GM23338 (cell line): ENCODE data around the gene CDC34. TPM values are rescaled to one million over a fixed set of nuclear protein-coding genes. Genes with fewer than 3 reads are reported as not detected.
A peak's percentile ranks its signal among the peaks of the same experiment; 100 is the strongest.

Experiments
- ATAC-seq: fragments of 200-7000 bp; cut with Tn5 transposase; 3 replicates; pipeline ENCODE4 v1.9.1; 2020
- DNase-seq: peaks from one replicate; pipeline ENCODE4 v3.0.0-alpha.2; 2015; ENCODE audit warnings: low spot score
- H2AFZ ChIP-seq: fragments of 200-600 bp; sonication (generic); 2 replicates; pipeline ENCODE4 v1.8.0; 2016; ENCODE audit warnings: antibody characterized with exemption, mild to moderate bottlenecking, moderate library complexity
- H3F3A ChIP-seq: fragments of 200-600 bp; sonication (generic); replicated peaks from 2 replicates; pipeline ENCODE4 v1.8.0; 2017; ENCODE audit warnings: antibody characterized with exemption, mixed run types, low read depth
- H3K27ac ChIP-seq: fragments of 200-600 bp; sonication (generic); 2 replicates; pipeline ENCODE4 v1.6.1; 2016; ENCODE audit warnings: low read depth
- H3K27me3 ChIP-seq: fragments of 200-600 bp; sonication (generic); 2 replicates; pipeline ENCODE4 v1.8.0; 2016; ENCODE audit warnings: mild to moderate bottlenecking, mixed run types, moderate library complexity; ENCODE audit not compliant: insufficient read depth
- H3K36me3 ChIP-seq: fragments of 200-600 bp; sonication (generic); 2 replicates; pipeline ENCODE4 v1.8.0; 2016; ENCODE audit warnings: mild to moderate bottlenecking; ENCODE audit not compliant: insufficient read depth
- H3K4me1 ChIP-seq: fragments of 200-600 bp; sonication (generic); 2 replicates; pipeline ENCODE4 v1.8.0; 2016; ENCODE audit warnings: mild to moderate bottlenecking, moderate library complexity; ENCODE audit not compliant: insufficient read depth
- H3K4me2 ChIP-seq: fragments of 200-600 bp; sonication (generic); 2 replicates; pipeline ENCODE4 v1.7.1; 2017; ENCODE audit warnings: mixed run types
- H3K4me3 ChIP-seq: fragments of 200-600 bp; sonication (generic); 2 replicates; pipeline ENCODE4 v1.6.1; 2016; ENCODE audit warnings: mixed run types
- H3K79me2 ChIP-seq: fragments of 200-600 bp; sonication (generic); replicated peaks from 2 replicates; pipeline ENCODE4 v1.8.0; 2017; ENCODE audit warnings: mild to moderate bottlenecking; ENCODE audit not compliant: insufficient read depth
- H3K9me2 ChIP-seq: fragments of 200-600 bp; sonication (generic); 2 replicates; pipeline ENCODE4 v1.8.0; 2017; ENCODE audit not compliant: insufficient read depth
- H4K20me1 ChIP-seq: fragments of 200-600 bp; sonication (generic); replicated peaks from 2 replicates; pipeline ENCODE4 v1.8.0; 2017; ENCODE audit warnings: mild to moderate bottlenecking; ENCODE audit not compliant: insufficient read depth
- H3K27ac Mint-ChIP-seq: 2 replicates; pipeline ENCODE4 v1.8.0; 2020; ENCODE audit warnings: inconsistent platforms, mild to moderate bottlenecking, moderate library complexity, mixed read lengths
- H3K27me3 Mint-ChIP-seq: 3 replicates; pipeline ENCODE4 v1.8.0; 2022; ENCODE audit warnings: low read depth, mild to moderate bottlenecking, moderate library complexity, mixed read lengths, inconsistent platforms; ENCODE audit not compliant: insufficient read depth, poor library complexity
- H3K36me3 Mint-ChIP-seq: 3 replicates; pipeline ENCODE4 v1.8.0; 2021; ENCODE audit warnings: low read depth, mild to moderate bottlenecking, inconsistent platforms, moderate library complexity, mixed read lengths
- H3K4me1 Mint-ChIP-seq: 3 replicates; pipeline ENCODE4 v1.8.0; 2020; ENCODE audit warnings: mild to moderate bottlenecking, inconsistent platforms, mixed read lengths
- H3K4me3 Mint-ChIP-seq: 3 replicates; pipeline ENCODE4 v1.8.0; 2021; ENCODE audit warnings: moderate library complexity, mild to moderate bottlenecking, inconsistent platforms, mixed read lengths
- H3K9me3 Mint-ChIP-seq: 3 replicates; pipeline ENCODE4 v1.8.0; 2020; ENCODE audit warnings: moderate library complexity, mild to moderate bottlenecking, inconsistent platforms, mixed read lengths
- CREB1 ChIP-seq: fragments of 250-450 bp; sonication (Bioruptor Pico); IDR thresholded peaks from 2 replicates; pipeline ENCODE4 v1.5.0; 2020; ENCODE audit warnings: low read depth, mild to moderate bottlenecking, moderate library complexity
- EZH2 ChIP-seq: fragments of 200-600 bp; sonication (generic); IDR thresholded peaks from one replicate; pipeline ENCODE4 v1.8.0; 2017; ENCODE audit warnings: antibody characterized with exemption, mild to moderate bottlenecking, low read depth; ENCODE audit not compliant: unreplicated experiment
- EZH2phosphoT487 ChIP-seq: fragments of 200-600 bp; sonication (generic); IDR thresholded peaks from one replicate; pipeline ENCODE4 v1.8.1; 2018; ENCODE audit warnings: antibody characterized with exemption; ENCODE audit not compliant: unreplicated experiment
- JUNB ChIP-seq: IDR thresholded peaks from one replicate; pipeline ENCODE4 v1.6.1; 2016; ENCODE audit warnings: antibody characterized with exemption; ENCODE audit not compliant: unreplicated experiment
- NANOG ChIP-seq: IDR thresholded peaks from 2 replicates; pipeline ENCODE4 v1.6.1; 2016; ENCODE audit warnings: antibody characterized with exemption, borderline replicate concordance
- POLR2AphosphoS5 ChIP-seq: IDR thresholded peaks from 2 replicates; pipeline ENCODE4 v1.6.1; 2016; ENCODE audit warnings: antibody characterized with exemption, low read depth
- REST ChIP-seq: IDR thresholded peaks from one replicate; pipeline ENCODE4 v1.6.1; 2018; ENCODE audit warnings: antibody characterized with exemption; ENCODE audit not compliant: unreplicated experiment
- STAT1 ChIP-seq: IDR thresholded peaks from one replicate; pipeline ENCODE4 v1.6.1; 2016; ENCODE audit warnings: antibody characterized with exemption; ENCODE audit not compliant: unreplicated experiment
- ZNF114 ChIP-seq: fragments of 250-450 bp; sonication (Bioruptor Pico); IDR thresholded peaks from 2 replicates; pipeline ENCODE4 v1.5.0; 2020; ENCODE audit warnings: mild to moderate bottlenecking, moderate library complexity
- ZNF331 ChIP-seq: fragments of 250-450 bp; sonication (Bioruptor Pico); IDR thresholded peaks from 2 replicates; pipeline ENCODE4 v1.5.0; 2020; ENCODE audit warnings: low read depth, mild to moderate bottlenecking, moderate library complexity
- ZNF462 ChIP-seq: fragments of 250-450 bp; sonication (Bioruptor Pico); IDR thresholded peaks from 2 replicates; pipeline ENCODE4 v1.5.0; 2020; ENCODE audit warnings: mild to moderate bottlenecking, moderate library complexity
- polyA plus RNA-seq: library from polyadenylated mRNA; unstranded; fragments of >200 nt; fragmentation: Nextera tagmentation; extraction: Ambion mirVana; gene quantifications from 2 replicates; pipeline ENCODE4 v1.2.1, GENCODE V29; 2016
- total RNA-seq: library from RNA; depleted of rRNA; stranded (reverse); fragments of >200 nt; shearing (Covaris generic); gene quantifications from 2 replicates; pipeline ENCODE4 v1.2.3, GENCODE V29; 2014
- TF ChIP-seq, protein P1 (sequence below): IDR thresholded peaks from 2 replicates; pipeline ENCODE4 v1.6.1; 2016; ENCODE audit warnings: antibody characterized with exemption
- TF ChIP-seq, protein P2 (sequence below), 2 experiments: fragments of 200-600 bp in 1 of 2; sonication (generic) in 1 of 2; conservative IDR thresholded peaks; 2 replicates each; pipeline versions ENCODE4 v1.5.1 to v1.6.1; 2016 to 2017; ENCODE audit warnings: antibody characterized with exemption in 2 of 2, low read depth in 2 of 2, mild to moderate bottlenecking in 2 of 2, moderate library complexity in 1 of 2

The CDC34 gene
- total and polyA plus RNA-seq, 2 experiments from 2014 or later, result 114 to 148 TPM

- no peak overlapping the region for H3K4me3 Mint-ChIP-seq
Measured at GRCh38 chr19:566403-566802, 34.8 kb downstream of the CDC34 start.

More at GRCh38 chr19:566403-566802, 34.8 kb downstream of the CDC34 start:
- DNase-seq (peak; percentile 25), ATAC-seq (no peak)
- no peaks in the 10 kb centered on the region for H4K20me1 ChIP-seq
- no peak for TF ChIP-seq ZNF331
- no peak for TF ChIP-seq CREB1
- no peak for TF ChIP-seq POLR2AphosphoS5
- TF ChIP-seq, protein P1, sequence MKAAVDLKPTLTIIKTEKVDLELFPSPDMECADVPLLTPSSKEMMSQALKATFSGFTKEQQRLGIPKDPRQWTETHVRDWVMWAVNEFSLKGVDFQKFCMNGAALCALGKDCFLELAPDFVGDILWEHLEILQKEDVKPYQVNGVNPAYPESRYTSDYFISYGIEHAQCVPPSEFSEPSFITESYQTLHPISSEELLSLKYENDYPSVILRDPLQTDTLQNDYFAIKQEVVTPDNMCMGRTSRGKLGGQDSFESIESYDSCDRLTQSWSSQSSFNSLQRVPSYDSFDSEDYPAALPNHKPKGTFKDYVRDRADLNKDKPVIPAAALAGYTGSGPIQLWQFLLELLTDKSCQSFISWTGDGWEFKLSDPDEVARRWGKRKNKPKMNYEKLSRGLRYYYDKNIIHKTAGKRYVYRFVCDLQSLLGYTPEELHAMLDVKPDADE, result no peak
- no peak for TF ChIP-seq REST
- no peak for TF ChIP-seq EZH2phosphoT487
- no peak for TF ChIP-seq STAT1
- no peak for TF ChIP-seq ZNF114 (CRISPR knock-in tag)
- TF ChIP-seq ZNF462 (CRISPR knock-in tag), result no peak
- TF ChIP-seq JUNB, result no peak
- TF ChIP-seq NANOG, result no peak
- TF ChIP-seq, protein P2, sequence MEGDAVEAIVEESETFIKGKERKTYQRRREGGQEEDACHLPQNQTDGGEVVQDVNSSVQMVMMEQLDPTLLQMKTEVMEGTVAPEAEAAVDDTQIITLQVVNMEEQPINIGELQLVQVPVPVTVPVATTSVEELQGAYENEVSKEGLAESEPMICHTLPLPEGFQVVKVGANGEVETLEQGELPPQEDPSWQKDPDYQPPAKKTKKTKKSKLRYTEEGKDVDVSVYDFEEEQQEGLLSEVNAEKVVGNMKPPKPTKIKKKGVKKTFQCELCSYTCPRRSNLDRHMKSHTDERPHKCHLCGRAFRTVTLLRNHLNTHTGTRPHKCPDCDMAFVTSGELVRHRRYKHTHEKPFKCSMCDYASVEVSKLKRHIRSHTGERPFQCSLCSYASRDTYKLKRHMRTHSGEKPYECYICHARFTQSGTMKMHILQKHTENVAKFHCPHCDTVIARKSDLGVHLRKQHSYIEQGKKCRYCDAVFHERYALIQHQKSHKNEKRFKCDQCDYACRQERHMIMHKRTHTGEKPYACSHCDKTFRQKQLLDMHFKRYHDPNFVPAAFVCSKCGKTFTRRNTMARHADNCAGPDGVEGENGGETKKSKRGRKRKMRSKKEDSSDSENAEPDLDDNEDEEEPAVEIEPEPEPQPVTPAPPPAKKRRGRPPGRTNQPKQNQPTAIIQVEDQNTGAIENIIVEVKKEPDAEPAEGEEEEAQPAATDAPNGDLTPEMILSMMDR (conservative IDR thresholded peaks at IDR 0.05; ENCODE audit: low read depth in 2 of 2), result no peak
- no peak for TF ChIP-seq EZH2
- H3K27ac ChIP-seq, result no peak overlapping the region
- H3K4me2 ChIP-seq, result no peak overlapping the region
- H3F3A ChIP-seq, result peaks cover 7% of the 10 kb centered on the region
- H3K27me3 ChIP-seq, result no peaks in the 10 kb centered on the region
- H3K9me2 ChIP-seq, result no peaks in the 10 kb centered on the region
- Mint-ChIP-seq H3K9me3 (peaks cover 39% of the 10 kb centered on the region), H3K36me3 (peaks cover 45% of the 10 kb centered on the region), H3K27me3 (peaks cover 21% of the 10 kb centered on the region), H3K4me1 (peaks cover 17% of the 10 kb centered on the region), H3K27ac (no peak overlapping the region)
- H3K4me3 ChIP-seq, result no peak overlapping the region
- no peaks in the 10 kb centered on the region for H3K4me1 ChIP-seq
- no peak overlapping the region for H2AFZ ChIP-seq
- no peaks in the 10 kb centered on the region for H3K79me2 ChIP-seq
- no peaks in the 10 kb centered on the region for H3K36me3 ChIP-seq
